DMS153 treated with DMSO at 0.1 percent for 48 hours (cell line): Measurements from ENCODE around the gene GOSR2.

Experiments
- DNase-seq: peaks from one replicate; lab custom pipeline; 2025; ENCODE audit not compliant: unreplicated experiment; lab: John Stamatoyannopoulos, UW

GOSR2 gene

DNA sequence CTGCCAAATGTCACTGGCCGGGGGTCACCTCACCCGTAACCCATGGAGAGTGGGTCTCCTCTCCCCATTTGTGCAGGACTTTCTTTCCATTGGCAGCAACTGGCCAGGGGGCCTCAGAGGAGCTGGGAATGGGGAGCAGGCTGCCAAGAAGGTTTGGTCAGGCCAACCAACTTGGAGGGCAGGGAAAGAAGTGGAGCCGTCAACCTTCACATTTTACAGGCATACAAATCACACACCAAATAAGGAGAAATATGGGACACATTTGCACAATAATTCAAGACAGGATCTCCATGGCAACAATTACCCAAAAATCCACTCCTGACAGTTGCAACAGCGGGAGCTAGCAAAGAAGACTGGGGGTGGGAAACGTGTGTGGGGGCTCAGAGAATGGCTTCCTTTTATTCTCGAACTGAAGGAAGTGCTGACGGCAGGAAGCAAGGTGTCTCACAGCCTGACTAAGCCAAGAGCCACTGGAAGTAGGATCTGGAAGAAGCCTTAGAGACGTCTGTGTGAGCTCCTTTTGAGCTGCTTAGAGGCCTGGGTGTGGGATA lies 35.2 kb downstream of the GOSR2 start:
- no peak for DNase-seq

DNA sequence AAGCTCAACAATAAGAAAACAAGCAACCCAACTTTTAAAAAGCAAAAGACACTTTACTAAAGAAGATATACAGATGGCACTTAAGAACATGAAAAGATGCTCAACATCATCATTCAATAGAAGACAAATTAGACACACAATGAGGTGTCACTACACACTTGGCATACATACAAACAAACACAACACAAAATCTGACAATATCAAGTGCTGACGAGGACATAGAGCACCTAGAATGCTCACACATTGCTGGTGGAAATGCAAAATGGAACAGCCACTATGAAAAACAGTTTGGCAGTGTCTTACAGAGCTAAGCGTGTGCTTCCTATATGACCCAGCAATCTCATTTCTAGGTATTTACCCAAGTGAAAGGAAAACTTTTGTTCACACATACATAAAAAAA lies 37.2 kb downstream of the GOSR2 start:
- DNase-seq = no peak

DNA sequence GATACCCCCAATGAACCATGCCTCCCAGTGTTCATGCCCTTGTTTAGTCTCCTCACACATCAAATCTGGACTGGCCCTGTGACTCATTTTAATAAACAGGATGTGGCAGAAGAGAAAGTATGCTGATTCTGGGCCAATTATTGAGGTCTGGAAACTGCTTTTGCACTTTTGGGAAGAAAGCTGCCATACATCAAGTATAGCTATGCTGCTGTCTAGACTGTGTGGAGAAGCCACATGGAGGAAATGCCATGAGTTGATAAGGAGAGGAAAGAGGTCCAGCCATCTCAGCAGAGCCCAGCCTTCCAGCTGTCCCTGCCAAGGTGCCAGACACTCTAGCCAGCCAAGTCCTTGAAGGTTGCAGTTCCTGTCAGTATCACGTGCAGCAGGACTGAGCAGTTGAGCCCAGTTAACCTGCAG lies 39.4 kb downstream of the GOSR2 start:
- no peak for DNase-seq

DNA sequence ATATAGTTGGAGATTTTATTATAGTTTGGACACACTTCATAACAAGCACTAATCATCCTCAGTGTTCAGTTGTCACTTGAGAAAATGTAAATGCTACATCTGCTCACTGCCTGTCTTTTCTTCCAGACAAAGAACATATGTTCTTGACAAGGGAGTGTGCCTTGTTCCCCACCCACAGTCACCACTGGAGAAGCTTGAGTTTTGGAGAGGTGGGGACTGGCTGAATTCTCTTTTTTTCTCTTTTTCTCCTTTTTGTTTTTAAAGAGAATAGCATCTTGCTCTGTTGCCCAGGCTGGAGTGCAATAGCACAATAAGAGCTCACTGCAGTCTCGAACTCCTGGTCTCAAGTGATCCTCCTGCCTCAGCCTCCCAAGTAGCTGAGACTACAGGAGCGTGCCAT lies 40.6 kb downstream of the GOSR2 start:
- no peak for DNase-seq

DNA sequence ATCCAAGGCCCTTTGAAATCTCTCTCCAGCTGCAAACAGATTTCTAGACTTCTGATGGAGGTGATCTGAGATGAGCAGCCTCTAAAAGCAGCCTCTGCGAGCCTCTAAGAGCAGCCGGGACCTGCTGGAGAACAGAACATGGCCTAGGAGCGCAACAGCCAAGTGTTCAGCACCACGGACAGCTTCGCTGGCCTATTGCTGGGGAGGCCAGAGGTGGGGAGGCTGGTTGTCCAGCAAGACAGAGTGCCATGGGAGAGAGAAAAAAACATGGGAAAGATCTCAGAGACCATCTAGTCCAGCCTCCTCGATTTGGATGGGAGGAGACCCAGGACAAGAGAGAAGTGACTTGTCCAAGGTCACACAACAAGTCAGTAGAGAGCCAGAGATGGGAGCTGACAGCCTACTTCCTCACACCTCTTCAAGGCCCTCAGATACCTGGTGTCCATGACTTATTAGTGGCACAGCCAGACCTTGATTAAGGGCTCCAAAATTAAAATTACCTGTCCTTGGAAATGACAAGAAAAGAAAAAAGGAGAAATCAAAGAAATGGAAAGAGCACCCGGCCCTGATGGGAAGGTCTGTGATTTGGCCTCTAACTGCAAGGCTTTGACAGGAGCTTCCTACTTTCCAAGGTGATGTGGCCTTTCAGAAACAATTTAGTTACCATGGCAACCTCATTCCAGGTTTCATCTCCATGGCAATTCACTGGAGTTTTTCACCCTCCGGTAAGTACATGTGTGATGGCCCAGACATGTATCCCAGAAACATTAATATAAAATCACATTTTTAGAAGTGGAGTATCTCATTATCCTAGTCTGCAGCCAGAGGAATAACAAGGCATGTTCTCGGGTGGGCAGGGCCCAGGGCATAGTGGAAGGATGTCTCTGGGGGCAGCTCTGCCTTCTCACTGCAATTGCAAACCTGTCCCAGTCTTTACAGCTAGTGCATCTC lies 41.6 kb downstream of the GOSR2 start:
- DNase-seq = no peak

DNA sequence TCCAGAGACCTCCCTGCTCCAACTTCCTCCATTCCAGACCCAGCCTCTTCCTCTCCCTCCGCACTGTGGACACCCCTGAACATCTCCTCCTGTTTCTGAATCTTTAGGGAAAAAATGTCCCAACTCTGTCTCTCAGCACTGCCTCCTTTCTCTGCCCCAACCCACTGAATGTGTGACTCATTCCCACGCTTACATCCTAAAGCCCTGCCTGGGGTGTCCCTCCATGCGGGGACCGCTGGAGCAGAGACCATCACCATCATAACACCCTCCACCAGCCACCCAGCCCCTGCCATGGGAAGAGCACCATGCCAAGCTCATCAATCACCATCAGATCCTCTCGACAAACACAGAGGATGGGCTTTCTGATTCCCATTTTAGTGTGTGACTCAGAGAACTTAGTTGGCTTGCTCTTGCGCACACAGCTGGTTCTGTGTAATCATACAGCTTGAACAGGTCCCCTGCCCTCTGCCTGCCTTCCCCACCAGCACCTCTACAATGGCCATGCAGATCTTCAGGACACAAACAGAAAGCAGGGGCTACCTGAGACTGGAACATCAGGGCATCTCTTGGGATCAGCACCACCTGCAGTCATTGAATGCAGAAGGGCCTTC lies 45.4 kb downstream of the GOSR2 start:
- DNase-seq = no peak

DNA sequence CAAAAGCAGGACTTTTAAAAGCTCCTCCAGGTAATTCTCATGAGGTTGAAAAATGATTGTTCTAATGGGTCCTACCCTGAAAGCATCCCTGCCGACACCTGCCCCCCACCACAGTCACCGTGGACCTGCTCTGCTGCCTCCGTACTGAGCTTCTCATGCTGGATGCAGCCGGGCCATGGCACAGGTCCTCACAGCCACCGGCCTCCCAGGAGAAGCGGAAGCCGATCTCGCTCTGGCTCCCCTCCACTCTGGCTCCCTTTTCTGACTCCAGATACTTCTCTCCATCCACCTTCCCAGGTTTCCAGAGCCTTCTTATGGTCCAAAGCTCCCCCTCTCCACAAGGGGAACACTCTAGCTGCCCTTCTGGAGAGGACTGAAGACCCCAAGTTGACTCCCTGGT lies 45.9 kb downstream of the GOSR2 start:
- DNase-seq = no peak

DNA sequence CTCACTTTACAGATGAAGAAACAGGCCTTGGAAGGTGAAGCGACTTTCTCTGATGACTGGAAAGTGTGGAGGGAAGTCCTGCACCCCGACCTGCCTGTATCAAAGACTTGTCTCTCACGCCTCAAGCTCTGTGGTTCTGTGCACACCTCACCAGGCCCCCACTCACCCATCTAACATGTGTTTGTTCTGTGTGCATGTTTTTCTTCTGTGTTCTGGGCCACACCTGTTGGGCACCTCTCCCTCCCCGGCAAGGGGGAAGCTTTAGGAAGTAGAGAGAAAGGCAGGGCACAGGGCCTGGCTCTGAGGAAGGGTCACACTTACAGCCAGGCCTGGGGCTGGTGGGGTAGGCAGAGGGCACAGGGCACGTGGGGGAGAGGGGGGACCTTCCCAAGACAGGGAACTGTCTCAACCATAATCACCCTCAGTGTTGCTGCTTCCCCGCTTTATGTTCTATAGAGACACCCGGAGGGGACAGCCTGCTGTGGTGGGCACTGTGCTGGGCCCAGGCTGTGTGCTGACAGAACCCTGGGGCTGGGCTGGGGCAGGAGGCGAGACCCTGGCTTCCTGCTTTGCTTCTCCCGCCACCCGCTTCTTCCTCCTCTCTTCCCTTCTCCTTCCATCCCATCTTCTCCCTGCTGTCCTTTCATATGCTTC lies 48.8 kb downstream of the GOSR2 start:
- DNase-seq = no peak

DNA sequence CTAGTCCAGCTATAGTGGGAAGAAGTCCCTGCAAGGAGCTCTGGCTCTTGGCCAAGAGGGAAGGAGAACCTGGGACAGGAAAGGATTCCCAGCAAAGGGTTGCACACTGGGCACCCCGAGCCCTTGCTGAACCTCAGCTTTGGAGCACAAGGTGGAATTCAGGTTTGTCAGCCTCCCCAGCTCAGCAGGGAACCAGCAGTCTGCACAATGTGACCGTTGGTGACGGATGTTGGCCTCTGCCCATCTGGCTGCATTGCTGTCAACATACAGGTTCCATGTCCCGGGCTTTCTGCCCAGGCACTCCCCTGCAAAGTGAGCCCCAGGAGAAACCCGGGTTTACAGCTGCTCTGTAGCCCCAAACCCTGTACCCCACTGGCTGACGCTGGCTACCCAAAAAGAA lies 49.4 kb downstream of the GOSR2 start:
- DNase-seq = no peak

DNA sequence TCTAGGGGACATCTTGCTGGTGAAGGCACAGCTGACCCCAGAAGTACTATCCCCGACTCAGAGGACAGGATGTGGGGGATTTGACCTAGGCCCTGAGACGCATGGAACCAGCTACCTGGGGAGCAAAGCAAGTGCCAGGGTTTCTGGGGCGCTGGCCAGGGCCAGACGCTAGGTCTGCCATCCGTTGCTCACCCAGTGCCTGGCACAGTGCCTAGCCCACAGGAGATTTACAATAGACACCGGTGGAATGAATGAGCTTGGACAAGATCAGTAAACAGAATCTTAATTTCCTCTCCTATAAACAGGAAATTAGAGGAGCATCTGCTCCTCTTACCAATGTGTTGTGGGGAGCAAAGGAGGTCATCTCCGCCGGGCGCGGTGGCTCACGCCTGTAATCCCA lies 51.1 kb downstream of the GOSR2 start:
- DNase-seq = no peak

DNA sequence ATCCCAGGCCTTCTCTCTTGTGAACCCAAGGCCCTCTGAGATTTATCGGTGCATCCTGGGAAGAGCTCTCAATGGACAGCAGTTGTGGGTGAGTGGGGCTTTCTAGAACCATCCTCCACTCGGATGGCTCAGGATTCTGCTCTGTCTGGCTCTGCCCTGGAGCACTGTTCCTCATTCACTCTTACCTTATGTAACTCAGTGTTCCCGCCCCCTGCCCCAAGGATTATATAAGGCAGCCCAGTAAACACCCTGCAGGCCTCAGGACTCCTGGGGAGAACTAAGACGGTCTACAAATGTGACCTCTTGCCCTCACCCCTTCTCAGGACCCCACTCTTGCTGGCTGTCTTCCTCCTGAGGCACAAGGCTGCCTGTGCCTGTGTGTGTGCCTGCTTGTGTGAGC lies 52.3 kb downstream of the GOSR2 start:
- no peak for DNase-seq

DNA sequence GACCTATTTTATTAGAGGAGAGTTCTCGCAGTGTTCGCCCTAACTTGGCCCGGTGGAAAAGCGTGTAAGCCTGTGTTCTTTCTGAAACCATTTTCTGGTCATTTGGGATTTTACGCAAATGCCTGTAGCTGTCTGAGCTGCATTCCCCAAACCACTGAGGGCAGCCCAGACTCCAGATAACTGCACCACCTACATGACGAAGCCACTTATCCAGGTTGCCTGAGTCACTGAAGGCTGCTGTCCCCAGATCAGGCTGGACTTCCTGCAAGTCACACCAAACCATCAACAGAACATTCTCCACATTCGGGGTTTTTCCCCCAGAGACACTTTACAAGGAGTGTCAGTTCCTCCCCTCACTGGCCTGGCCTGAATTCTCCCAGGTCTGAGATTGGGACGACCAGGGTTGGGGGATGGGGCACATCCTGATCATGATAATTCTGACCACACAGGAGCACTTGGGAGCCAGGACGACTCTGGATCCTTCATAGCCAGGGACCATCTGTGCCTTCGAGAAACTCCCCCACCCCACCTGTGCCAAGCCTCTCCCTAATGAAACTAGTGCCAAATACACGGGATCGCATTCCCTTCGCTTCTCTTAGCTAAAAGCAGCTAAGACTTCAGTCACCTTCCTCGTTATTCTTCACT lies 53.8 kb downstream of the GOSR2 start:
- no peak for DNase-seq

DNA sequence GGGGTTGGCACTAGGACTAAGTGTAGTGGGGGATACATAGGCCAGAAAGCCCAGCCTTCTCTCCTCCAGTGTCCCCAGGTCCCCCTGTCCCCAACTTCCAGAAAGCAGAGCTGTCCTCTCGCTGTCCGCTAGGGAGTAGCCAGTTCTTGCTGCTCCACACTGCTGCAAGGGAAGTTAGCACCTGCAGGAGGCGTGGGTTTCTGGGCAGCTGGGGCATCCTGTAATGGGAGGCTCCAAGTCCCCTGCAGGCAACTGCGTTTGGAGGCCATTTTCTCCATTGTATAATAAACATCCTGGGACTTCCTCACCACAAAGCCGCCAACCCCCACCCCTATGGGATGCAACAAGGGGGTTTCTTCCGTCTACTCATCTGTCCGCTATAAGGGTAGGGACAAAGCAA lies 54.4 kb downstream of the GOSR2 start:
- no peak for DNase-seq

DNA sequence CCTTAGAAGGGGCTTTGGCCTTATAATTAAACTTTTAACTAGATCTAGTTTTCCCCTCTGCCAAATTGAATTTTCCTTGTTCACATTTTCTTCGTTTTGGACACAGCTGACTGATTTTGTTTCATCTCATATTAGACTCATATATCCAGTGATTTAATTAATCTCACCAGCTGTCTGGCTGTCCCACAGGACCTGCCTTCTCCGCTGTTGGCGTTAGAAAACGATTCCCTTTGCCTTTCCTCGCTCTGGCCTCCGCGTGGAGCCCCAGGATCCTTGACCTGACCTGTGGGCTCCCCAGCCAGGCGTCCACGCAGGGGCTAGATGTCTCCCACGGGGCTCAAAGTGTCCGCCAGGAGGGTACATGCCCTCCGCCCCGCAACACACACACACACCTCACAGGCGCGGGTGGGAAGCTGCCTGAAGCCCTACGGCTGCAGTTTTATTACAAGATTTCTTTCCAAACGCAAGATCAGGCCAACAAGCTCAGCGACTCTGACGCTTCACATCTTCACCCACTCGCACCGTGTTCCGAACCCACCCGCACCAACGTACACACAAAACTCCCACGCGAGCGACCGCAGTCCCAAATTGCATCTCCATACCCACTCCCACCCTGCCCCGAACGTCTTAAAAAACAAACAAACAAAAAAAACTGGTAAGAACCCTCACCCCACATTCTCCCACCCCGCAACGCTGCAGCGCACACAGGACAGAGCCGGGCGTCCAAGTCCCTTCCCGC lies 55.0 kb downstream of the GOSR2 start:
- no peak for DNase-seq

DNA sequence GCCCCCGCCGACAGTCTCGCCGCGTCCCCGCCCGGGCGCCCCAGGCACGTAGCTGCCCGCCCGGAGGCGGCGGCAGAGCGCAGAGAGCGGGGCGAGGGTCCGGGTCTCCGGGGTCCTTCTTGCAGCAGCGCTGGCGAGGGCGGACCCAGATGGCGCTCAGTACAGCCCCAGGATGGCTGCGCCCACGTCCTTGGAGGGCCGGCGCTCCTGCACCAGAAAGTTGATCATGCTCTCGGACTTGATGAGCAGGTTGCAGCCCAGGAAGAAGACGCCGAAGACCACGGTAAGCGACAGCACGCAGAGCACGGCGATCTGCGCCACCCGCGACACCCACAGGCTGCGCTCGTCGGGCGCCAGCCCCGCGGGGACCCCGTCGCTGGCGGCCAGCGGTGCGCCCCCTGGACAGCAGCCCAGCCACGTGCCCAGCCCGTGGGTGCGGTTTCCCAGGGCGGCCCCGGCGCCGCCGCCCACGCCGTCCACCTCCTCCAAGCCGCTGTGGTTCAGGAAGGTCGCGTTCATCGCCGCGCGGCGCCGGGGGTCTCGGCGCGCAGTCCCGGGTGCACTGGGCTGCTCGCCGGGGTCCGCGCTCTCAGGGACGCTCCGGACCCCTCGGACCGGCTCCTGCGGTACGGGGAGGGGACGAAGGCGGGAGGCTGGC lies 55.7 kb downstream of the GOSR2 start:
- no peak for DNase-seq

DNA sequence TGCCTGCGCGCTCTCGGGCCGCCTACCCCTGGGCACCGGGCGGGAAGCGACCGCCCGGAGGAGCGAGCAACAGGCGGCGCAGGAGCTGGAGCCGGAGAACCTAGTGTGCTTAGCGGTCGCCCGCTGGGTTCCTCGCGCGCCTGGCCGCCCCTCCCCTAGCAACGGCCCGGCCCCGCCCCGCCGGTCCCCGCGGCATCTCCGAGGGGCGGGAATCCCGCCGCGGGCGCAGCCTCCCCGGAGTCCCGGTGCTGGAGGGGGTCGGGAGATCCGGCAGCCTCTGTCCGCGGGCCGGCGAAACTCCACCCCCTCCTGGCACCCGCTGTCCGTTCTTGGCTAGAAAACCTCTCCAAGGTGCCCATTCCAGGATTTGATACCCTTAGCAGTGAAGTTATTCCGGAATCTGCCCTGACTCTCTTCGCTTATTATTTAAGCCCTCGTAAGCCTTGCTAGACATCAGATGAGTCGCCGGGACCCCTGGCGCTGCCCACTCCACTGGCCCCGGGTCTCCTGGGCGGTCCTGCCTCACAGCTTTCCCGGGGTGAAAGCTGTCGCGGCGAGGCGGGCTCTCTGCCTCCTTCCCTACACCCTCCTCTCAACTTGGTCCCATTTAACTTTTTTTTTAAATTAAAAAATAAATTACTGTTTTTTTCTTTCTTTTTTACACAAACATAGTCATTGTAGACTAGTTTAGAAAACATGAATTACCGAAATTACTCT lies 56.3 kb downstream of the GOSR2 start, which contains the start of gene RPRML:
TSS of gene RPRML (minus strand) at position 107 of the 717 bp plus-strand sequence. CDS start 246 bp downstream, outside the sequence.
- peak; percentile 28 for DNase-seq

DNA sequence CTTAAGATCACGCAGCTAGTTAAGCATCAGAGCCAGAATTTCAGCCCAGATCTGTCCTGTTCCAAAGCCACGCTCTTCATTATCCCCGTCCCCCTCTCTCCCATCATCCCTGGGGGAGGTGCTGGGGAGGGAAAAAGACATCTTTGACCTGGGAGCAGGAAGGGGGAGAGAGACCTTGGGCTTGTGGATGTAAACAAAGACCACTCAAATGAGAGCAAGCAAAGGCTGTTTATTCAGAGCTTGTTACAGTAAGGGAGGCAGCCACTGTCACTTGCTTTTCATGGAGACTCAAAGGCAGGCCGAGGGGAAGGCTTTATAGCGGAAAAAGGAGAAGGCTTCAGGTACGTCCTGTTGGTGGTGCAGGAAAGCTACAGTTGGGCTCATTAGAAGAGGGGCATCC lies 59.6 kb downstream of the GOSR2 start:
- no peak for DNase-seq

DNA sequence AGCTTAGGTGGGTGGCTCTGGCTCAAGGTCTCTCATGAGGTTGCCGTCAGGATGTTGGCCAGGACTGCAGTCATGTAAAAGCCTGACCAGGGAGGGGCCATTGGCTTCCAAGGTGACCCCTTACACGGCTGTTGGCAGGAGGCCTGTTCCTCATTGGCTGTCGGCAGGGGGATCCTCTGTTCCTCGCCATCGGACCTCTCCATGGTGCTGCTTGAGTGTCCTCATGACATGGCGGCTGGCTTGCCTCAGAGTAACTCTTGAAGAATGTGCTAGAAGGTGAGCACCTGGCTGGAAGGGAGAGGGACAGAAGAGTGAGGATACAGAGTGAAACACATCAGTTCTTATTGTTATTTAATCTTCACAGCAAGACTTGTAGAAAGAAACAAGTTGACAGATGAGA lies 60.8 kb downstream of the GOSR2 start:
- DNase-seq = no peak

DNA sequence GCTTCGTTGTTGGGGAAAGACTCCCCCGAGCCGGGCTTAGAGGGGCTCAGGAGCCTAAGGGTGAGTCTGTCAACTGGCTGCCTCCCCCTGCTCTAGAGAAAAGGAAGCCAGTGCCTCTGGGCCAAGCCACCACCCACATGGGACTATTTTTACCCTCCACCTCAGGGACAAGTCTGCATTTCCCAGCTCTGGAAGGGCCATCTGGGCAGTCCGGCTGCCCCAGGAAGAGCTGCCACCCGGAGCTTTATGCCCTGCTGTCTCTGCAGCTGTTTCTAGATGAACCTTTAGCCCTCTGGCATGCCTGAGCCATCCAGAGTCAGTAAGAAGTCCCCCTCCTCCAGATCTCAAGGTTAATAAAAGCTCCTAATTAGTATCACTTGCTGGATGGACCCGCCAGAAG lies 61.4 kb downstream of the GOSR2 start:
- no peak for DNase-seq
